HG02678 (cell line): Measurements from ENCODE around the gene DCPS.
"Not testable (repeated sequence)": the region's sequence is repeated elsewhere in the genome, so short reads cannot be mapped to it uniquely, and the experiment has no call there.

ENCODE experiments used
- ATAC-seq: cut with Tn5 transposase; IDR thresholded peaks from one replicate; pipeline ENCODE4 v1.9.1; 2021; ENCODE audit warnings: mild to moderate bottlenecking, moderate library complexity; ENCODE audit not compliant: unreplicated experiment

Gene DCPS

DNA sequence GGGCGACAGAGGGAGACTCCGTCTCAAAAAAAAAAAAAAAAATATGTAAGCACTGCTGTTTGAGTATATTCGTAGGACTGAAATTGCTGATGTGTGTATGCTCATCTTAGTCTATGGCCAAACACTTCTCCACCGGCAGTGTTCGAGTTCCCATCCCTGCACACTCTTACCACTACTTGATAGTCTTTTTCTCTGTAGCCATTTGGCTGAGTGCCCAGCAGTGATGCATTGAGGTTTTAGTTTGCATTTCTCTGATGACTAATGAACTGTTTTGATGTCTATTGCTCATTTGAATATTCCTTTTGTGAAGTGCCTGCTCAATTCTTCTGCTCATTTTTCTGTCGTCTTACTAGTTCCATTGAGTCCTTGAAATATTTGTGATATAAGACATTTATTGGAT, 19.0 kb upstream of the DCPS start:
- ATAC-seq: peak; percentile 52

DNA sequence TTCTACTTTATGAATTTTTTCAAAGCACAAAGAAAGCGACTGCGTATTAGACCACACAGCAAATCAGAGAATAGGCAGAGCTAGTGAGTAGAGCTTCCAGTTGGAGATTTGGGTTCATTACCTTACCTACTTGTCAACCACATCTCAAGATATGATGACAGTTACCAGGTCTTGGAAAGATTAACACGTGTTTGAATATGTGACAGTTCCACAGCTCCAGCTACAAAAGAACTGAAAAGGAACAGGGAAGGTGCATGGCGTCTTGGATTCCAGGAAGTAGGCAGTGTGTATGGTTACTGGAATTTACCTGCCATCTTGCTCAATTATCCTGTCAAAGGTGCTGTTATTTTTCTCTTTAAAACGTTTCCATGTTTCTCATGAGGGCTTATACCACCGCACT, 15.6 kb upstream of the DCPS start:
- no peak for ATAC-seq

DNA sequence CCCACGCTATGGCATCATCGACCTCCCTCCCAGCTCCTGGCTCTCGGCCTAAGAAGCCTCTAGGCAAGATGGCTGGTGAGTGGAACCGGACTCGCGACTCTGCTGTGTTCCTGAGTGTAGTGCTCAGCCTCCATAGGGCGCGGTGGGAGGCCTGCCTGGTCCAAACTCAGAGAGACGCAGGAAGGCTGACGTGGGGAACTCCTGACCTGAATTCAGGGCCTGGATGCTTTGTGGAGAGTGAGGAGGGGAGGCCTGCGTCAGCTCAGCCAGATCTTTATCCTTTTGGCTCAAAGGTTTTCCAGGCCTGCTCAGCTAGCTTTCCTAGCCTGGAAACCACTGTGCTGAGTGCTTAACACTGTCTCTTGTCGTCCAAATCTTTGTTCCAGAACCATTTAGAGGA, 13.0 kb upstream of the DCPS start:
- ATAC-seq: no peak

DNA sequence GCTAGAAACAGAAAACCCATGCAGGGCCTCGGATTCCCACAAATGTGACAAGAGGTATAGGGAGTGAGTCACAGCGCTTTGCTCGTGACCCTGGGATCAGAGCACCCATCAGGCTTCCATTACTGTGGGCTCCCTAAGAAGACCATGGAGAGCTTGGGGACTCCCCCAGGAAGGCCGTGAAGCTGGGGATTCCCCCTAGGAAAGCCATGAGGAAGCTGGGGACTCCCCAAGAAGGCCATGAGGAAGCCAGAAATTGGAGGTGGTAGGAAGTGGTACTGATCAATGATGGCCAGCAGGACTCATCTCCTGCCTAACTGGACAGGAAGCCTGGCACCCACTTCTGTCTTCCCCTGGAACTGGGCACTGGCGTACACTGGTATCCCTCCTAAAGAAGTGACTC, 10.1 kb upstream of the DCPS start:
- ATAC-seq: no peak

DNA sequence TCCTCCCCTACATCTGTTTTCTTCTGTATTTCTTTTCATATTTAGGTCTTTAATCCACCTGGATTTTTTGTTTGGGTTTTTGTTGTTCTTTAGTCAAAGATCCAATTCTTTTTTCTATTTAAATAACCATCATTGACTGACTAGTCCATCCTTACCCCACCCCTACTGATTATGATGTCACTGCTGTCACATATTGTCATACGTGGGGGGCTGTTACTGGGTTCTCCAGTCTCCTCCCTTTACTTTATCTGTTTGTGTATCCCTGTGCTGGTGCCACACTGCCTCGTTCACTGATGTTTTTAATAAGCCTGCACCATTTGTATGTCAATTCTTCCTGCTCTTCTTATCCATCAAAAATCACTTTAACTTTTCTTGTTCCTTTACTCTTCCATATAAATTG, 6.9 kb upstream of the DCPS start:
- ATAC-seq: no peak

DNA sequence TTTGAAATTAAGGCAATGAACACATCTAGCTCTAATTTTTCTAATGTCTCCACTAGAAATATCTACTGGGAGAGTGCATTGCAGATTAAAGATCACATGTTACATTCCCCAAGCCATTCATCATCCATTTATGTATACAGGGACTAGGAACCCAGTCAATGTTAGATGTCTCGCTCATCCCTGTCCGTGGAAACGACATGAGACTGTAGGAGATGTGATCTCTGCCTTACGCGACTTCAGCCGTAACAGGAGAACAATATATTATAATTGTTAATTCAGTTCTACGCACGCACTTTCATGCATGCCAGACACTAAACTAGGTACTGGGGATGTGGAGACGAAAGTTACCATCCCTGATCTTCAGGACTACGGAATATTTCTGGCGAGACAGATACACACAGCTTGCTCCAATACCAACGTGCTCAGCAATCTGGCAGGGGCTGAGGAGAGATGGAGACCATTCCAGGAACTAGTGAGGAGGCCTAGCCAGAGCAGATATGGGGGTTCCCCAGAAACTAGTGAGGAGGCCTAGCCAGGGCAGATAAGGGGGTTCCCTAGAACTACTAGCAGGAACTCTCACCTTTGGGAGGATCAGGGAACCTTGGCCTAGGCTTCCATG, 706 bp downstream of the DCPS start:
- ATAC-seq: peak; percentile 4

DNA sequence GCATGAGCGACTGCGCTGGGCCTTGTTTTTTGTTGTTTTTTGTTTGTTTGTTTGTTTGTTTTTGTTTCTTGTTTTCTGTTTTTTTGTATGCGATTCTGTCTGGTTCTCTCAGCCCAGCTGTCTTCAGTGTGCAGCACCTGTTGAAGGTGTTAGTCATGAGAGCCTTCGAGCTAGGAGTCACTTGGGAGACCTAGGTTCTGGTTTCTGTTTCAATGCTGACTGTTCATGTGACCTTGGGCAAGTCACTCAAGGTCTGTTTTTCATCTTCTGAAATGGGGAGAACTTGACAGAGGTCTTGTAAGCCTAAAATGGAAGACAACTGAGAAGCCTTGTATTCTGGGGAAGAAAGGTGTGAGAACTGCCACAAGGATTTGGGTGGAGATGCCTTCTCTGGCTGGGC, 1.8 kb downstream of the DCPS start:
- peak; percentile 65 for ATAC-seq

DNA sequence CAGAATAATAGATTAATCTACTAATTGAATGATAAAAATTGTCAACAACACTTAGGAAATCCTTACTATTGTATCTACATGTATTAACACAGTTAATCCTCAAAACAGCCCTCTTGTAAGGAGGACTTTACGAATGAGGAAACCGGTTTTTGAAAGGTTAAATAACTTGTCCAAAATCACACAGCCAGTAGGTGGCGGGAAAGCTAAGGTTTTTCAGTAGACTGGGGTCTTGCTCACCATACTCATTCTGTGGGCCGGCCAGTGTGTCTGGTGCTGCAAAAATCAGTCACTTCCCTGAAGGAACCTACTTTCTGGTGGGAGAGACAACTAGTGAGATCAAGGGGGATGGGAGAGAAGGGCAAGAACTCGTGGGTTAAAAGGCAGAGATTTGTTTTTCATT, 3.8 kb downstream of the DCPS start:
- no peak for ATAC-seq

DNA sequence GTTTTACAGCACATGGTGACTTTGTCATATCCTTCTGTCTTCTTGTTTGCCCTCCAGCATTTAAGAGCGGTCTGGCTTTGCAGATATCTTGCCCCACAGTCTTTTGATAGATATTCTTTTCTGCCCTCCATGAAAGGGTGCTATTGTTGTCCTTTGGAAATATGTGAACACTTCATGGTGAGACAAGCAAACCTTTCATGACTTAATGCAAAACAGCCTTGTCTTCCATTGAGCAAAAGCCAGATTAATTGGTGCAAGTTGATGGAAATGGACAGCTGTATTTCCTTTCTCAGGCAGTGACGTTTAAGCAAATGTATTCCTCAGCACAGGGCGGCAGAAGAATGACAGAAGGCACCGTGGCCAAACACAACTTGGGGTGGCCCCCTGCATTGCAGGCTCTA, 4.4 kb downstream of the DCPS start:
- ATAC-seq: no peak

DNA sequence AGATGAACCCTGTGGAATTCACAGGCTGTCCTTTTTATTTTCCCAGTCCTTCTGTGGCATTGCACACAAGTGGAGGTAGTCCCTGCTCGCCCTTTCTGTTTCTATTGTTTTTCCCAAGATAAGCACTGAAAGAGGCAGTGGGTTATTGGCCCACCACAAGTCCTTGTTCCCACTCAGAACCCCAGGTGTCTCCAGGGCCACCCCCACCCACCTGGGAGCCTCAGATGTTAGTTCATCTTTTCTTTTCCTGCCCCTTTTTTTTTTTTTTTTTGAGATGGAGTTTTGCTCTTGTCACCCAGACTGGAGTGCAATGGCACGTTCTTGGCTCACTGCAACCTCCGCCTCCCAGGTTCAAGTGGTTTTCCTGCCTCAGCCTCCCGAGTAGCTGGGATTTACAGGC, 4.9 kb downstream of the DCPS start:
- ATAC-seq: not testable (repeated sequence)

DNA sequence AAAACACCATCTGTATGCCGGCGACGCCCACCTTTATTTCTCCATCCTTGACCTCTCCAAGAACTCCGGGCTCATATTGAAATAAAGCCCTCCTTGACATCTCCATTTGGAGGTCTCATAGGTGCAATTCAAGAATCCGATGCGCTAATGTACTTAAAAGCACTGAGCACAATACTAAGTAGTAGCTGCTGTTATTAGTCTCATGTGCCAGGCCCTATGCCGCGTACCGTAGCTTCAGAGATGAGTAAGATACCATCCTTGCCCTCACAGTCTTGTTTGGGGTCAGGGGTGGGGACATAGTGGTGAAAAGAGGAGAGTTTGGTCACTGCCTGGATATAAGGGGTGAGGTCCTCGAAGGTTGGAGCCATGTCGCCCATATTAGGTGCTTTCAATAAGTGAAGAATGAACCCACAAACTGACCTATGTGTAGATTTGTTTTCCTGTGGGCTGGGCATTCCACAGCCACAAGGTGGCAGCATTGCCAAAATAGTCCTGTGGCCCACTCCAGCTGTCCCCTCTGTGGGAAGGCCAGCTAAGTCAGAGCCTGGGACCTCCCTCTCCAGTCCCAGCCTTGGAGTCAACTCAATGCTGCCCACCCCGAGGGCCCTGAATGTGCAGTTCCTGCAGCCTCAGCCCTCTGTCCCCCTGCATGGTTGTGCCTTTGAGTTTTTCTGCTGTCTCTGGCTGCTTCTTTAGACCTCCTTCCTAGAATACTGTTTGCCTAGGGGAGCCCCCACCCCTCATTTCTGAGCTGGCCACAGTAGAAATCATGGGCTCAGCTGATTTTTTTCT, 6.5 kb downstream of the DCPS start:
- ATAC-seq: peak; percentile 33

DNA sequence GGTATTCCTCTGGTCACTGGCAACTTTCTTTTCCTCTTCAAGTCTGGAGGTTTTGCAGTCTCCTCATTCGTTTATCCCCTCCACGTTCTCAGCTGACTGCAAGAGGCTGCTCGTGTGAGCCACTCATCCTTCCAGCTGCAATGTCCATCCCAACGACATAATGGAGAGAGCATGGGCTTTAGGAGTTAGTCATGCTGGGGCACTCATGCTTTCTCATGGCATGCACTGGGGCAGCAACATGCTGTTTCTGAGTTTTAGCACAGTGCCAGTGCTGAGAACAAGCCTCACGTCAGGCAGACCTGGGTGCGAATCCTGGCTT, 7.1 kb downstream of the DCPS start:
- ATAC-seq: no peak

DNA sequence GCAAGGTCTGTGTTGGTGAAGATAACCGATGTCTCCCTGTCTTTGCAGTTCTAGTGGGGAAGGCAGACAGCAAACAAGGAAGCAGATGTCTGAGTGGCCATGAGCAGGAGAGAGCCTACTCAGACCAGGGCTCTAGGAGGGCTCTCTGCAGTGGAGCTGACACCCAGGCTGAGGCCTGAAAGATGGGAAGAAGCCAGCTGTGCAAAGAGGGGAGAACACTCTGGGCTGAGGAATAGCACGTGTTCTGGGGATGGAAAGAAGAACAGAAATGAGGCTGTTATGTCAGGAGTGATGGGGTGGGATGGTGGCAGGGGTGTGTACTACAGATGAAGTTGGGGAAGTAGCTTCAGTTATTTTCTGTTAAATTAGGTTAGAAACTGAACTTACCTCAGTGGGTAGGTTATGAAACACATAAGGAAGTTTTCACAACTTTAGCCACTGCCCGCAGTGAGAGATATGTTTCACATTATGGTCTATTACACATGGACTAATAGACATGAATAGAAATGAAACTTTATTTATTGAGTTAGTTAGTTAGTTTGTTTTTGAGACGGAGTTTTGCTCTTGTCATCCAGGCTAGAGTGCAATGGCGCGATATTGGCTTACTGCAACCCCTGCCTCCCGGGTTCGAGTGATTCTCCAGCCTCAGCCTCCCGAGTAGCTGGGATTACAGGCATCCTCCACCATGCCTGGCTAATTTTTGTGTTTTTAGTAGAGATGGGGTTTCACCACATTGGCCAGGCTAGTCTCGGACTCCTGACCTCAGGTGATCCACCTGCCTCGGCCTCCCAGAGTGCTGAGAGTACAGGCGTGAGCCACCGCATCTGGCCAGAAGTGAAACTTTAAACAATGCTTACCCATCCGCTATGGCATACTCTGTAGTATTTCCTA, 7.8 kb downstream of the DCPS start:
- ATAC-seq: peak; percentile 61

DNA sequence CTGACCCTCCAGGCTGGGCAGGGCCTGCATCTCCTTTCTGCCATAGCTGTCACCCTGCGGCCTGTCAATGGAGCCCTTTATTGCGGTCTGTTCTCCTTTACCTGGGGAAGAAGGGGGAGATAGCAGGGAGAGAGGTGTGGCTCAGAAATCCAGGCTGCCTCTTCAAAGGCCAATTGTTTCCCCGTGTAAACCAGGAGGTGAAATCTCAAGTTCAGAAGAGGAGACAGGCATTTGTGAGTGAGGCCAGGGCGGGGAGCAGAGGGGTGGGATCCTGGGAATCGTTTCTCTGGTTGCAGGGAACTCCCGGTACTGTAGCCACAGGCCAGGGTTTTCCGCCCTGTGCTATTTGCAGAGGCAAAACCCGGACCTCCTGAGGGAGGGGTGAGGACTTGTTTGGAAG, 9.1 kb downstream of the DCPS start:
- no peak for ATAC-seq

DNA sequence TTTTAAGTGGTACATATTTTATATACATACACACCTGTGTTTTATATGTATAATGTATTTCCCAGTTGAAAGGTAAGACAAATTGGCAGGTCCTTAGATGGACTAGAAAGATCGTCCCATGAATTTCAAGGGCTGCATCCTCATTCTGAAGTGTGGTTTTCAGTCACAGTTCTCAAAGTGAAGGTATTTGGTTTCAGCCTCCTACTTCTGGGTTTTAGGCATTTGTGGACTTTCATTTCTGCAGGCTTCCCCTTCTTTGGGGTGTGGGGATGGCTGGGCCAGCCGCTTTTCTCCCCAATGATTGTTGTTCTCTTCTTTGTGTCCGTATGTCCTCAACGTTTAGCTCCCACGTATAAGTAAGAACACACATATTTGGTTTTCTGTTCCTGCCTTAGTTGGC, 10.0 kb downstream of the DCPS start:
- no peak for ATAC-seq

DNA sequence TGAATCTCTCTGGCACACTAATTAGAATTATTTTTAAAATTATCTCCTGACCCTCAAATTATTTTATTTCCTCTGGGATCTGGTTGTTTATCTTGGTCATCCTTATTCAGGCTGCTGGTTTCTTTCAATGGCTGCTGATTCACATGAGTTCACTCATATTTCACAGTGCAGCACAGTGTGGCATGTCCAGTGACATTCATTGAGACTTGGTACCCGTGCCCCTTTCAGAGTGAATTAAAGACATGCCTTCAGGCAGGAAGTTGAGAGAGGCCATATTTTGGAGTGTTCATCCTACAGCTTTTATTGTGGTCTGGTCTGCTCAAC, 13.5 kb downstream of the DCPS start:
- ATAC-seq: no peak

DNA sequence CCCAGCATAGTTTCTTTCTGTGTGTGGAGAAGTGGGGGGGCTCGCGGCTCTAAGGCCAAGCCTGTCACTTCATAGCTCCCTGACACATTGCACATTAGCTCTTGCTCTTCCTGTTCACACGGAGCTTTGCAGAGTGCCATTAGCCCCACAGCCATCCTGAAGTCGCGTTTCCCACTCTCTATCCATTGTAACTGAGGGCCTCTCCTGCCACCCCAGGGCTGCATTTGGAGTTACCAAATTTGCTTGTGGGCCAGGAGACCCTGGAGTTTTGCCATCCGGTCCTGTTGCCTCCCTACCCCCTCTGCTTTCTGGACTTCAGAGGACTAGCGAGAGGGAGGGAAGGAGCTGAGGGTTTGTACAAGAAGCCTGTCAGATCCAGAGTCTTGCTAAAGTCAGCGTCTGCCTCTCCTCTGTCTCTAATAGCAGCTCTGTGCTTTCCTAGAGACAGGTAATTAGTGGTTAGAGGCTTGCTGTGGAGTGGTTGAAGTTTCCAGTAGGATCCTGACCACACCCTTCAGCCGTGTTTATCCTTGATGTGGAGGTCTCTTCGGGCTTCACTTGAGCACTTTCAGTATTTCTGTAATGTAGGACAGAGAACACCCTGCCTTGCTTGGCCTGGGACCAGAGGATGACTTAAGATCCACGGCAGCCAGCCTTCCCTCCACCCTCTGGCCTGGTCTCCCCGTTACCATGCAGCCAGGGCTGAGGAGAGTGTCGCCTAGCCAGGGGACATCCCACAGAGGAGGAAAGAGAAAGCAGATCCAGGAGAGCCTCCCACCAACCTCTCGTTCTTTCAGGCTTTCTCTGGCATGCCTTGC, 14.1 kb downstream of the DCPS start:
- peak; percentile 34 for ATAC-seq

DNA sequence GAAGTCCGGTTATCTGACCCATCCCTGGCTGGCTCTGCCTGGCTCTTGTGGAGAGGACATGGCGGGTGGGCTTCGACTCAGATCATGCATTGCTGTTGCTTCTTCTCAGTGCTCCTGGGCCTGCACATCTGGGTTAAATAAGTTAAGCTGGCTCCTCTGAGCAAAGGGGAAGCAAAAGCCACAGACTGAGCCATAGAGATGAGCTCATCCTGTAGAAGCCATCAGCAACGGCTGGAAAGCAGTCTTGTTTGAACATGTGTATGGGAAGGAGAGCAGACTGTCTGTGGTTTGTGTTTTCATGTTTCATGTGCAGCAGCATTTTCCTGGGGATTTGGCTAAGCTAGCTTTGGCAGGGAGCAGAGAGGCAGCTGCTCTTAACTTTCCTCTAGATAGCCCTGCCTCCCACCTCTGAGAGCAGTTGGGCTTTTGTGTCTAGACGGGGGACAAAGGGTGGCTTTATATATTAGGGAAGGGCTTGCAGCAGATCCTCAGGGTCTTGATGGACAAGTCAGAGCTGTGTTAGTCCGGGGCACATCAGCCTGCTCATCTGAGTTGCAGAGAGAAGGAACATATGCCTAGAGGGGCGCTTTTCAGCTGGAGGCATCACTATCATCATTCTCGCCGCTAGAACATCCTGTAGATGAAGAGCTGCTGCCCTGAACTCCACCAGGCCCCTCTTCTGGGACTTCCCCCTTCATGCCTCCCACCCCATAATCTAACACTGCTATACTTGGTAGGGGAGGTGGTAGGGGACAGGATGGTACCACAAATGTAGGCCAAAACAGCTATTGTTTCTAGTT, 14.9 kb downstream of the DCPS start:
- peak; percentile 90 for ATAC-seq

DNA sequence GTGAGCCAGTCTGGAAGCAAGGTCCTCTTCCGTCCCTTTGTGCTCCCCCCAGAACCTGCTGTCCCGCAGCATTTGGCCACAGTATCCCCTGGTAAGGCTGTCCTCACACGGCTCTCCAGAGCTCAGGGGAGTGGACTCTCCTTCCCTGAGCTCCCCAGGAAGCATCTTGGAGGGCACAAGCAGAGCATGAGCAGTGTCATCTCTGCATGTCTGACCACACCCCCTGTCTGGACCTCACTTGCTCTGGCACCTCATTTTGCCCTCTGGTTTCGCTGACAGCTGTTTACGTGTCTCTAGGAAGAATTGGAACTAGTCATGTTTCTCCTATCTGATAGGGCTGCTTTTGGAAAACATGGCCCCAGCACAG, 15.5 kb downstream of the DCPS start:
- ATAC-seq: no peak

DNA sequence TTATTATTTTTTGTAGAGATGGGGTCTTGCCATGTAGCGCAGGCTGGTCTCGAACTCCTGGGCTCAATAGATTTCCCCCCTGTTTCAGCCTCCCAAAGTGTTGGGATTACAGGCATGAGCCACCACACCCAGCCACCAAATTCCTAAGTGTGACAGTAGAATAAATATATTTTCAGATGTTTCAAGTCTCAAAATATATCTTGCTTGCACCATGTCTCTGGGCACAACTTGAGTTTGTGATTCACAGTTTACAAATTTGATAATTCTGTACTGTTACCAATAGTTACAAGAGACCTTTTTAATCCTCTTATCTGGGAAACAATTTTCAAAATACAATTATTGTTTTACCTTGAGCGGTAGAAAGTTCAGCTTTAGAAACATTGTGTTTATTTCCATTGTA, 19.1 kb downstream of the DCPS start:
- no peak for ATAC-seq
